Esophagus muscularis mucosa (tissue), 4 donors: ENCODE measurements around the gene MRPL54.

ENCODE experiments used
- CTCF ChIP-seq, 3 experiments: fragments of 200-600 bp in 2 of 3; fragments of 450-650 bp in 1 of 3; sonication (generic) in 2 of 3; IDR thresholded peaks; one replicate each; pipeline ENCODE4 v1.5.1; 2017 to 2019; ENCODE audit warnings: antibody characterized with exemption in 3 of 3, mild to moderate bottlenecking in 2 of 3, moderate library complexity in 1 of 3
- EP300 ChIP-seq: sonication (generic); formaldehyde crosslinking; IDR thresholded peaks from one replicate; pipeline ENCODE4 v1.6.1; 2017; ENCODE audit warnings: antibody characterized with exemption
- POLR2A ChIP-seq: fragments of 450-650 bp; IDR thresholded peaks from one replicate; pipeline ENCODE4 v1.6.1; 2017; ENCODE audit warnings: antibody characterized with exemption, moderate library complexity, mild to moderate bottlenecking, low read depth
- POLR2AphosphoS5 ChIP-seq, 2 donors: sonication (generic); formaldehyde crosslinking; IDR thresholded peaks; one replicate each; pipeline ENCODE4 v1.6.1; 2017; ENCODE audit warnings: antibody characterized with exemption in 2 of 2

GRCh38 chr19:3775831-3776230 lies 13.3 kb downstream of the MRPL54 start:
- TF ChIP-seq POLR2AphosphoS5 (IDR thresholded peaks at IDR 0.05), result no peak
- TF ChIP-seq POLR2A, result no peak
- TF ChIP-seq CTCF (IDR thresholded peaks at IDR 0.05), result no peak
- no peak for TF ChIP-seq EP300
